Skeletal muscle tissue (tissue), 4 donors: ENCODE measurements around the gene RIPK3. TPM values are rescaled to one million over a fixed set of nuclear protein-coding genes. Genes with fewer than 3 reads are reported as not detected.
A peak's percentile ranks its signal among the peaks of the same experiment; 100 is the strongest.

Experiments
- H3K27ac ChIP-seq: one replicate; pipeline ENCODE4 v1.7.0; 2013; ENCODE audit warnings: mild to moderate bottlenecking, low read depth, low read length, inconsistent platforms
- H3K27me3 ChIP-seq, 3 donors: one replicate each; pipeline ENCODE4 v1.7.0; 2013; ENCODE audit warnings: low read length in 3 of 3; ENCODE audit not compliant: control insufficient read depth in 3 of 3, insufficient read depth in 3 of 3
- H3K36me3 ChIP-seq, 3 donors: one replicate each; pipeline ENCODE4 v1.7.0; 2013; ENCODE audit warnings: low read length in 3 of 3; ENCODE audit not compliant: control insufficient read depth in 3 of 3, insufficient read depth in 3 of 3
- H3K4me1 ChIP-seq, 3 donors: one replicate each; pipeline ENCODE4 v1.7.0; 2013; ENCODE audit warnings: low read length in 3 of 3, mild to moderate bottlenecking in 3 of 3; ENCODE audit not compliant: control insufficient read depth in 3 of 3, insufficient read depth in 3 of 3
- H3K4me3 ChIP-seq, 3 donors: one replicate each; pipeline ENCODE4 v1.7.0; 2013; ENCODE audit warnings: low read length in 3 of 3
- H3K9ac ChIP-seq, 3 donors: one replicate each; pipeline ENCODE4 v1.7.0; 2013; ENCODE audit warnings: low read length in 3 of 3, mild to moderate bottlenecking in 3 of 3, moderate library complexity in 2 of 3, low read depth in 1 of 3
- H3K9me3 ChIP-seq, 3 donors: one replicate each; pipeline ENCODE4 v1.7.0; 2013; ENCODE audit warnings: low read length in 3 of 3; ENCODE audit not compliant: control insufficient read depth in 3 of 3
- total RNA-seq: library from RNA; depleted of rRNA; stranded (reverse); fragments of >200 nt; gene quantifications from one replicate; pipeline ENCODE4 v1.2.3, GENCODE V29; 2014
- donor health status: Osteomylitis.

The RIPK3 gene
- total RNA-seq, 1 donor from 2014 or later: 1.6 TPM

DNA sequence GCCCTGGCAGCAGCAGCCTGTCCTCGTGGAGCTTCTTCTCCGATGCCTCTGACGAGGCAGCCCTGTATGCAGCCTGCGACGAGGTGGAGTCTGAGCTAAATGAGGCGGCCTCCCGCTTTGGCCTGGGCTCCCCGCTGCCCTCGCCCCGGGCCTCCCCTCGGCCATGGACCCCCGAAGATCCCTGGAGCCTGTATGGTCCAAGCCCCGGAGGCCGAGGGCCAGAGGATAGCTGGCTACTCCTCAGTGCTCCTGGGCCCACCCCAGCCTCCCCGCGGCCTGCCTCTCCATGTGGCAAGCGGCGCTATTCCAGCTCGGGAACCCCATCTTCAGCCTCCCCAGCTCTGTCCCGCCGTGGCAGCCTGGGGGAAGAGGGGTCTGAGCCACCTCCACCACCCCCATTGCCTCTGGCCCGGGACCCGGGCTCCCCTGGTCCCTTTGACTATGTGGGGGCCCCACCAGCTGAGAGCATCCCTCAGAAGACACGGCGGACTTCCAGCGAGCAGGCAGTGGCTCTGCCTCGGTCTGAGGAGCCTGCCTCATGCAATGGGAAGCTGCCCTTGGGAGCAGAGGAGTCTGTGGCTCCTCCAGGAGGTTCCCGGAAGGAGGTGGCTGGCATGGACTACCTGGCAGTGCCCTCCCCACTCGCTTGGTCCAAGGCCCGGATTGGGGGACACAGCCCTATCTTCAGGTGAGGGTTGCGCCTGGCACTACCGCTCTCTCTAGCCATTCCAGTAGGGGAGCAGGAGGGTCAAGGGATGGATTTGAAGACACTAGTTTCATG lies 30.3 kb upstream of the RIPK3 start:
- Histone ChIP-seq H3K36me3 (peaks cover 0 to 4% (median 2%) of the 10 kb centered on the region in 3 donors), H3K4me1 (peaks cover 12 to 22% (median 17%) of the 10 kb centered on the region in 3 donors), H3K27me3 (peaks cover 16 to 28% (median 22%) of the 10 kb centered on the region in 3 donors), H3K9me3 (no peaks in the 10 kb centered on the region), H3K4me3 (no peak overlapping the region), H3K9ac (no peak overlapping the region), H3K27ac (no peak overlapping the region)

- H3K4me1 ChIP-seq: peaks cover 12 to 25% (median 18%) of the 10 kb centered on the region in 3 donors
- H3K36me3 ChIP-seq: peaks cover 0 to 4% (median 2%) of the 10 kb centered on the region in 3 donors
- H3K27me3 ChIP-seq: peaks cover 16 to 27% (median 25%) of the 10 kb centered on the region in 3 donors
- peak overlapping the region in 1 of 3 donors; percentile 51 for H3K4me3 ChIP-seq
- H3K27ac ChIP-seq: peak overlapping the region; percentile 89
- H3K9ac ChIP-seq: no peak overlapping the region
- no peaks in the 10 kb centered on the region for H3K9me3 ChIP-seq
Measured at GRCh38 chr14:24369463-24369862, 29.7 kb upstream of the RIPK3 start.

- peak overlapping the region; percentile 51 to 61 (median 56) for H3K4me3 ChIP-seq
- peaks cover 16 to 27% (median 25%) of the 10 kb centered on the region in 3 donors for H3K27me3 ChIP-seq
- no peaks in the 10 kb centered on the region for H3K9me3 ChIP-seq
- H3K9ac ChIP-seq: peak overlapping the region; percentile 51 to 77 (median 71)
- H3K27ac ChIP-seq: peak overlapping the region; percentile 89
- H3K4me1 ChIP-seq: peaks cover 12 to 25% (median 18%) of the 10 kb centered on the region in 3 donors
- H3K36me3 ChIP-seq: peaks cover 0 to 4% (median 2%) of the 10 kb centered on the region in 3 donors
Measured at GRCh38 chr14:24368562-24369252, 28.9 kb upstream of the RIPK3 start.

GRCh38 chr14:24368212-24368561 lies 28.4 kb upstream of the RIPK3 start:
- Histone ChIP-seq H3K27ac (peak overlapping the region; percentile 89), H3K9me3 (no peaks in the 10 kb centered on the region), H3K9ac (peak overlapping the region; percentile 51 to 77 (median 71)), H3K36me3 (peaks cover 0 to 3% (median under 1%) of the 10 kb centered on the region in 3 donors), H3K4me1 (peaks cover 12 to 25% (median 18%) of the 10 kb centered on the region in 3 donors), H3K27me3 (peaks cover 16 to 27% (median 25%) of the 10 kb centered on the region in 3 donors), H3K4me3 (peak overlapping the region; percentile 51 to 61 (median 56))

GRCh38 chr14:24367514-24368211 lies 27.9 kb upstream of the RIPK3 start, which contains the start of gene NFATC4:
Gene NFATC4, plus strand, starts transcription at chr14:24368184. Its CDS starts 157 bp downstream, at chr14:24368341.
- Histone ChIP-seq H3K9me3 (no peaks in the 10 kb centered on the region), H3K4me1 (peaks cover 12 to 20% (median 18%) of the 10 kb centered on the region in 3 donors), H3K4me3 (peak within 1 kb of the TSS; percentile 59 to 78 (median 67)), H3K27me3 (peaks cover 16 to 27% (median 25%) of the 10 kb centered on the region in 3 donors), H3K36me3 (no peaks in the 10 kb centered on the region), H3K9ac (peak within 1 kb of the TSS; percentile 71 to 77 (median 72)), H3K27ac (peak within 1 kb of the TSS; percentile 89)

DNA sequence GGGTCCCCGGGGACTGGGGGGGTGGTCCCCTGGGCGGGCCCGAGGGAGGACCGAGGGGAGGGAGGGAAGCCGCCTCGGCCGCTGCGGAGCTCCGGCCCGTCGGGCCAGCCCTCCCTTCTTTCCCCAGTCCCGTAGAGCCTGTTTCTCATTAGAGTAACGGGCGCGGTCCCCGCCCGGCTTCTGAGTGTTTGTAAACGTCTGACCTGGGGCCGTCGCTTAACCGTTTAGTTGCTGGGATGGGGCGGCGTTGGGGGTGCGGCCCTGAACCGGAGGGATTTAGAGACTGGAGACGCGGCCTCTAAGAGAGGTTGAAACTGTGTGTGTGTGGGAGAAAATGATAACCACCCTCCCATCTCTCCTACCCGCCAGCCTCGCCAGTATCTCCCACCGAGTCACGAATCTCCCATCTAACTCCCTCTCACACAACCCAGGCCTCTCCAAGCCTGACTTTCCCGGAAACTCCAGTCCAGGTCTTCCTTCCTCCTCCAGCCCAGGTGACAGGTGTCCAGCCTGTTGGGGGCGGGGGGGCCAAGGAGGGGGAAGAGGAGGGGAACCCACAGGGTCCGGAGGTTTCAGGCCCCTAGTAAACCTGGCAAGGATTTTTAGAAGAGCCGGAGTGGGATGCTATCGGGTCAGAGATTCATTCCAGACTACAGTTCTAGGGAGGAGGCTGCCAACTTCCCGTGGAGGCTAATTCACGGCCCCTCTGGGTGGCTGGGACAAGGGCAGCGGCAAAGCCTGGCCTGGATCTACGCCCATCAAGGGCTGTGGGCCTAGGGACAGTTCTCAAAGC lies 27.1 kb upstream of the RIPK3 start:
- Histone ChIP-seq H3K27ac (peak overlapping the region; percentile 88), H3K4me1 (peaks cover 12 to 18% (median 17%) of the 10 kb centered on the region in 3 donors), H3K4me3 (peak overlapping the region; percentile 59 to 78 (median 67)), H3K27me3 (peaks cover 16 to 27% (median 27%) of the 10 kb centered on the region in 3 donors), H3K9ac (peak overlapping the region; percentile 60 to 72 (median 72)), H3K9me3 (no peaks in the 10 kb centered on the region), H3K36me3 (no peaks in the 10 kb centered on the region)

DNA sequence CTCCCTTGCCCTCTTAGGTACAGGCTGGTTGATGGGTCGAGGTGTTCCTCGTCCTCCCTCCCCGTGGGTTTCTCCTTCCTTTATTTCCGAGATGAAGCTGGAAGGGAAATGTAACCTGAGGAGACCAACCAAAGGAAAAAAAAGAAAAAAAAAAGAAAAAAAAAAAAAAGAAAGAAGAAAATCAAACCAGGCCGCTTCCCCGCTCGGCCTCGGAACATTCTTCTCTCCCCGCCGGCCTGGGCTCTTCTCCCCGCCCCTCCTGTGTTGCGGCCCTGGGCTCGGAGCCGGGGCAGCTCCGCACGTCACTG lies 26.6 kb upstream of the RIPK3 start:
- H3K4me1 ChIP-seq: peaks cover 12 to 17% (median 16%) of the 10 kb centered on the region in 3 donors
- H3K4me3 ChIP-seq: peak overlapping the region in 2 of 3 donors; percentile 51 to 65
- H3K36me3 ChIP-seq: no peaks in the 10 kb centered on the region
- peak overlapping the region; percentile 51 to 54 (median 53) for H3K9ac ChIP-seq
- peak overlapping the region; percentile 88 for H3K27ac ChIP-seq
- H3K9me3 ChIP-seq: no peaks in the 10 kb centered on the region
- H3K27me3 ChIP-seq: peaks cover 16 to 31% (median 27%) of the 10 kb centered on the region in 3 donors

- peak overlapping the region; percentile 12 to 54 (median 51) for H3K9ac ChIP-seq
- H3K4me1 ChIP-seq: peaks cover 12 to 17% (median 16%) of the 10 kb centered on the region in 3 donors
- no peaks in the 10 kb centered on the region for H3K9me3 ChIP-seq
- peaks cover 16 to 31% (median 27%) of the 10 kb centered on the region in 3 donors for H3K27me3 ChIP-seq
- peak overlapping the region; percentile 88 for H3K27ac ChIP-seq
- peak overlapping the region; percentile 17 to 65 (median 51) for H3K4me3 ChIP-seq
- no peaks in the 10 kb centered on the region for H3K36me3 ChIP-seq
Measured at GRCh38 chr14:24365600-24366412, 26.0 kb upstream of the RIPK3 start.
